Superior temporal gyrus (tissue), 1 donor: ENCODE measurements around the gene RELL1.

Experiments used
- DNase-seq: peaks from one replicate; pipeline ENCODE4 v3.0.0-alpha.2; 2016; ENCODE audit errors: extremely low spot score

RELL1 gene

GRCh38 chr4:37599092-37599790 is 86.9 kb downstream of the RELL1 start:
- no peak for DNase-seq

- no peak for DNase-seq
Observed at GRCh38 chr4:37597034-37597433, 89.1 kb downstream of the RELL1 start.

- no peak for DNase-seq
Observed at GRCh38 chr4:37595875-37596680, 90.1 kb downstream of the RELL1 start.

- no peak for DNase-seq
Observed at GRCh38 chr4:37594099-37594498, 92.1 kb downstream of the RELL1 start.

- DNase-seq, result no peak
Observed at GRCh38 chr4:37591349-37591748, 94.8 kb downstream of the RELL1 start.

- DNase-seq, result no peak
Observed at GRCh38 chr4:37590016-37590415, 96.2 kb downstream of the RELL1 start.

GRCh38 chr4:37588150-37588549 is 98.0 kb downstream of the RELL1 start:
- no peak for DNase-seq

GRCh38 chr4:37586194-37586593 is 100.0 kb downstream of the RELL1 start:
- DNase-seq, result no peak

GRCh38 chr4:37584493-37585060 is 101.6 kb downstream of the RELL1 start:
- no peak for DNase-seq

- DNase-seq, result no peak
Observed at GRCh38 chr4:37584071-37584470, 102.1 kb downstream of the RELL1 start.

GRCh38 chr4:37573566-37573965 is 112.6 kb downstream of the RELL1 start:
- DNase-seq, result no peak

GRCh38 chr4:37568489-37568888 is 117.7 kb downstream of the RELL1 start:
- no peak for DNase-seq

- no peak for DNase-seq
Observed at GRCh38 chr4:37567836-37568235, 118.3 kb downstream of the RELL1 start.

- no peak for DNase-seq
Observed at GRCh38 chr4:37562592-37562991, 123.6 kb downstream of the RELL1 start.

- DNase-seq, result no peak
Observed at GRCh38 chr4:37561803-37562207, 124.4 kb downstream of the RELL1 start.

GRCh38 chr4:37561196-37561802 is 124.9 kb downstream of the RELL1 start:
- no peak for DNase-seq
